H1 (cell line): ENCODE data around the gene ITGA11. TPM values are rescaled to one million over a fixed set of nuclear protein-coding genes. Genes with fewer than 3 reads are reported as not detected.

Experiments
- CTCF ChIA-PET: fragments of 300-600 bp; sonication (Branson Sonifier 250); formaldehyde crosslinking; loops from one replicate; lab custom pipeline; 2021; ENCODE audit not compliant: partially characterized antibody; lab: Charles Lee
- POLR2A ChIA-PET: fragments of 300-600 bp; sonication (Branson Sonifier 250); formaldehyde crosslinking; loops from one replicate; lab custom pipeline; 2021; ENCODE audit warnings: inconsistent platforms; ENCODE audit not compliant: partially characterized antibody; lab: Charles Lee
- DNase-seq, 2 experiments: peaks; one replicate each; pipeline versions ENCODE4 v3.0.0 to v3.0.0-alpha.2; 2010 to 2022; ENCODE audit warnings: low spot score in 2 of 2, low read depth in 1 of 2, mixed read lengths in 1 of 2
- FAIRE-seq: peaks from 2 replicates; lab custom pipeline; 2011; peaks lifted over from hg19 to GRCh38; lab: Jason Lieb, UNC
- H2AFZ ChIP-seq: 2 replicates; pipeline ENCODE4 v1.8.1; 2012; ENCODE audit warnings: low read length, inconsistent platforms
- H2AK5ac ChIP-seq: 2 replicates; pipeline ENCODE4 v1.6.1; 2013; ENCODE audit warnings: low read depth, low read length
- H2BK120ac ChIP-seq: replicated peaks from 2 replicates; pipeline ENCODE3; 2013; ENCODE audit warnings: low read depth, low read length, inconsistent platforms
- H2BK12ac ChIP-seq: 2 replicates; pipeline ENCODE4 v1.6.1; 2013; ENCODE audit warnings: low read depth, low read length
- H2BK15ac ChIP-seq: 2 replicates; pipeline ENCODE4 v1.6.1; 2013; ENCODE audit warnings: low read length
- H2BK20ac ChIP-seq: 2 replicates; pipeline ENCODE4 v1.6.1; 2013; ENCODE audit warnings: low read length
- H2BK5ac ChIP-seq: 2 replicates; pipeline ENCODE4 v1.6.1; 2013; ENCODE audit warnings: low read depth, low read length
- H3K14ac ChIP-seq: 2 replicates; pipeline ENCODE4 v1.6.1; 2013; ENCODE audit warnings: inconsistent platforms; ENCODE audit not compliant: insufficient read length
- H3K18ac ChIP-seq: 2 replicates; pipeline ENCODE4 v1.6.1; 2013; ENCODE audit warnings: low read length; ENCODE audit errors: extremely low read depth
- H3K23ac ChIP-seq: 2 replicates; pipeline ENCODE4 v1.6.1; 2013; ENCODE audit warnings: inconsistent platforms; ENCODE audit not compliant: insufficient read length
- H3K23me2 ChIP-seq: 2 replicates; pipeline ENCODE4 v1.6.1; 2013; ENCODE audit warnings: low read depth, low read length
- H3K27ac ChIP-seq: 2 replicates; pipeline ENCODE4 v1.6.1; 2011; ENCODE audit warnings: low read depth, low read length, inconsistent platforms
- H3K27me3 ChIP-seq, 4 experiments: replicated peaks in 1 of 4; 1 replicate in 1 of 4; 2 replicates in 3 of 4; pipeline versions ENCODE4 v1.6.1 to v1.8.1; 2011 to 2013; ENCODE audit warnings: low read length in 3 of 4, mild to moderate bottlenecking in 3 of 4, inconsistent platforms in 2 of 4, mixed read lengths in 2 of 4, moderate library complexity in 1 of 4; ENCODE audit not compliant: control insufficient read depth in 3 of 4, insufficient read depth in 3 of 4; ENCODE audit errors: extremely low read depth in 1 of 4
- H3K36me3 ChIP-seq, 4 experiments: 2 replicates each; pipeline versions ENCODE4 v1.6.1 to v1.8.1; 2011 to 2013; ENCODE audit warnings: mild to moderate bottlenecking in 4 of 4, low read length in 3 of 4, moderate library complexity in 2 of 4, control low read depth in 1 of 4, inconsistent platforms in 1 of 4; ENCODE audit not compliant: insufficient read depth in 4 of 4, control insufficient read depth in 2 of 4
- H3K4ac ChIP-seq: replicated peaks from 2 replicates; pipeline ENCODE3; 2013; ENCODE audit warnings: low read length, low read depth, mixed read lengths, inconsistent platforms; ENCODE audit not compliant: insufficient read length
- H3K4me1 ChIP-seq, 4 experiments: replicated peaks in 1 of 4; 1 replicate in 1 of 4; 2 replicates in 3 of 4; pipeline versions ENCODE4 v1.6.1 to v1.8.1; 2011 to 2013; ENCODE audit warnings: low read length in 3 of 4, inconsistent platforms in 2 of 4, mixed read lengths in 1 of 4; ENCODE audit not compliant: insufficient read depth in 4 of 4, control insufficient read depth in 3 of 4
- H3K4me2 ChIP-seq, 2 experiments: 2 replicates each; pipeline versions ENCODE4 v1.6.1 to v1.8.1; 2011 to 2013; ENCODE audit warnings: low read depth in 2 of 2, low read length in 2 of 2, control low read depth in 1 of 2, inconsistent platforms in 1 of 2, mild to moderate bottlenecking in 1 of 2; ENCODE audit not compliant: insufficient read depth in 1 of 2
- H3K4me3 ChIP-seq, 4 experiments: fragments of 200-600, 300-600 bp in 1 of 4; sonication (generic), shearing (Covaris generic), sonication (Bioruptor Twin) in 1 of 4; 2 replicates each; pipeline versions ENCODE4 v1.5.1 to v1.8.1; 2011 to 2016; ENCODE audit warnings: low read length in 4 of 4, low read depth in 3 of 4, control low read depth in 2 of 4, inconsistent platforms in 2 of 4, mild to moderate bottlenecking in 2 of 4, mixed read lengths in 1 of 4, moderate library complexity in 1 of 4; ENCODE audit not compliant: insufficient read depth in 2 of 4; ENCODE audit errors: extremely low read depth in 1 of 4
- H3K56ac ChIP-seq: replicated peaks from 2 replicates; pipeline ENCODE3; 2013; ENCODE audit warnings: low read depth, mild to moderate bottlenecking, mixed read lengths, low read length, inconsistent platforms; ENCODE audit not compliant: insufficient read length
- H3K79me1 ChIP-seq: 2 replicates; pipeline ENCODE4 v1.6.1; 2013; ENCODE audit warnings: low read depth, low read length, control low read depth
- H3K79me2 ChIP-seq, 2 experiments: 2 replicates each; pipeline versions ENCODE4 v1.6.1 to v1.8.1; 2012 to 2013; ENCODE audit warnings: low read length in 2 of 2, mild to moderate bottlenecking in 2 of 2, inconsistent platforms in 1 of 2; ENCODE audit not compliant: insufficient read depth in 2 of 2, control insufficient read depth in 1 of 2
- H3K9ac ChIP-seq, 4 experiments: replicated peaks in 1 of 4; 1 replicate in 1 of 4; 2 replicates in 3 of 4; pipeline versions ENCODE4 v1.6.1 to v1.8.1; 2011 to 2013; ENCODE audit warnings: low read depth in 3 of 4, low read length in 3 of 4, control low read depth in 2 of 4, mild to moderate bottlenecking in 2 of 4, moderate library complexity in 2 of 4, inconsistent platforms in 1 of 4; ENCODE audit errors: extremely low read depth in 1 of 4
- H3K9me3 ChIP-seq, 2 experiments: 2 replicates each; pipeline versions ENCODE4 v1.6.1 to v1.8.1; 2012 to 2013; ENCODE audit warnings: mild to moderate bottlenecking in 2 of 2, moderate library complexity in 2 of 2, control low read depth in 1 of 2, inconsistent platforms in 1 of 2, low read depth in 1 of 2, low read length in 1 of 2, mixed read lengths in 1 of 2; ENCODE audit not compliant: insufficient read depth in 2 of 2
- H4K20me1 ChIP-seq, 2 experiments: replicated peaks in 1 of 2; 2 replicates each; pipeline versions ENCODE3 to v1.8.1; 2011 to 2013; ENCODE audit warnings: inconsistent platforms in 2 of 2, low read length in 2 of 2, mild to moderate bottlenecking in 1 of 2; ENCODE audit not compliant: insufficient read depth in 2 of 2, control insufficient read depth in 1 of 2
- H4K5ac ChIP-seq: 2 replicates; pipeline ENCODE4 v1.6.1; 2013; ENCODE audit warnings: low read length, low read depth, mixed read lengths, inconsistent platforms; ENCODE audit not compliant: insufficient read length
- H4K8ac ChIP-seq: 2 replicates; pipeline ENCODE4 v1.8.0; 2013; ENCODE audit warnings: mild to moderate bottlenecking, moderate library complexity, low read length, inconsistent platforms; ENCODE audit not compliant: insufficient read depth; ENCODE audit errors: extremely low read depth
- H4K91ac ChIP-seq: replicated peaks from 2 replicates; pipeline ENCODE3; 2013; ENCODE audit warnings: low read length, mixed read lengths, inconsistent platforms; ENCODE audit not compliant: insufficient read length
- HDAC2 ChIP-seq, 2 experiments: fragments of 300-600 bp in 1 of 2; sonication (generic) in 1 of 2; IDR thresholded peaks; 2 replicates each; pipeline ENCODE4 v1.6.1; 2011 to 2012; ENCODE audit warnings: low read depth in 2 of 2, low read length in 2 of 2, mild to moderate bottlenecking in 2 of 2, moderate library complexity in 2 of 2, borderline replicate concordance in 1 of 2, inconsistent platforms in 1 of 2
- TAF1 ChIP-seq: IDR thresholded peaks from 2 replicates; pipeline ENCODE4 v1.6.1; 2011; ENCODE audit warnings: mild to moderate bottlenecking, low read depth, low read length
- WGBS, 2 experiments: shearing (Covaris generic) in 1 of 2; methylation state at CpG; one replicate each; pipeline versions ENCODE4 v1.1.6 to v1.1.7; 2013 to 2015; ENCODE audit warnings: low lambda C conversion rate in 2 of 2, mixed read lengths in 2 of 2, inconsistent platforms in 1 of 2, low coverage in 1 of 2, missing lambda C conversion rate in 1 of 2; ENCODE audit not compliant: insufficient replicate concordance in 2 of 2, insufficient coverage in 1 of 2, insufficient read length in 1 of 2; ENCODE audit errors: extremely low coverage in 1 of 2, missing lambda C conversion rate in 1 of 2; 5-methylcytosine and 5-hydroxymethylcytosine counted together
- polyA plus RNA-seq, 7 experiments: library from polyadenylated mRNA; depleted of rRNA in 3 of 7; stranded (reverse) in 5 of 7; unstranded in 2 of 7; fragments of >200 nt in 5 of 7; fragments of 200-250 nt in 2 of 7; gene quantifications; 1 replicate in 5 of 7; 2 replicates in 1 of 7; 4 replicates in 1 of 7; pipeline versions ENCODE4 v1.2.1 to v1.2.3, GENCODE V29; 2011 to 2013; ENCODE audit warnings: missing spikeins in 2 of 7, mixed read lengths in 2 of 7
- total RNA-seq: library from RNA; stranded (reverse); fragmentation: NEBNext Ultra II Directional; extraction: Animal tissue kit (Norgen Biotek cat#: 25700); gene quantifications from 2 replicates; pipeline ENCODE4 v1.2.1, GENCODE V29; 2021

The ITGA11 gene
- total and polyA plus RNA-seq, 2 of the 8 experiments (the other 6 are each of a cell fraction or from before 2014, with no cell fraction given): 0.05 to 0.06 TPM

DNA sequence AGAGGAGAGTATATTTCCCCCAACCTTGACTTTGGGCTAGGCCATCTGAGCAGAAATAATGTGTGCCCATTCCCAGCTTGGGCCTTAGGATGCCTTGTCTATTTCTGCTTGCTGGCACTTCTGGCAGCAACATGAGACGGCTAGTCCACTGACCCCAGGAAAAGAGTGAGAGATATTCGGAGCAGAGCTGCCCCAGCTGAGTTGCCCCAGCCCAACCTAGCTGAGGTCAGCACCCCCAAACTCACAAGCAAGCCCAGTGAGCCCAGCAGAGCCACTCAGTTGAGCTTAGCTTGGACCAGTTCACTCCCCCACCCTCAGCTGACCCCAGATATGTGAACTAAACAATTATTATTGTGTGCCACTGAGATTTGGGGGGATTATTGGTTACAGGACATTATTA is 20.2 kb downstream of the ITGA11 start:
- Histone ChIP-seq H3K23ac (no peak overlapping the region), H3K18ac (no peak overlapping the region), H2BK20ac (no peak overlapping the region), H2BK12ac (no peak overlapping the region), H3K79me2 (no peaks in the 10 kb centered on the region), H3K79me1 (no peaks in the 10 kb centered on the region), H2AFZ (no peak overlapping the region), H2BK120ac (no peak overlapping the region), H3K9ac (no peak overlapping the region), H2AK5ac (no peak overlapping the region), H3K36me3 (no peaks in the 10 kb centered on the region), H3K56ac (no peak overlapping the region), H3K27ac (no peak overlapping the region), H3K4me1 (no peaks in the 10 kb centered on the region; a peak in 1 of 7 replicates), H3K27me3 (no peaks in the 10 kb centered on the region), H3K4me2 (no peak overlapping the region), H3K23me2 (no peaks in the 10 kb centered on the region; the same call in 1 of the 2 replicates), H4K5ac (no peak overlapping the region), H2BK5ac (no peak overlapping the region), H4K8ac (no peak overlapping the region), H2BK15ac (no peak overlapping the region), H3K9me3 (no peaks in the 10 kb centered on the region), H3K14ac (no peak overlapping the region), H4K91ac (no peak overlapping the region), H4K20me1 (no peaks in the 10 kb centered on the region), H3K4ac (no peak overlapping the region), H3K4me3 (no peak overlapping the region)
- FAIRE-seq: no peak
- peak in 1 of 2 experiments; percentile 14 for DNase-seq
- TF ChIP-seq HDAC2 (IDR thresholded peaks at IDR 0.05; ENCODE audit: borderline replicate concordance in 1 of 2, low read depth in 2 of 2, low read length in 2 of 2) (no peak), TAF1 (no peak)
- ChIA-PET CTCF (interaction anchor here (0.9 to 2.2 kb wide), 4 partner anchors 12 to 159 kb away, joined by 3 to 8 read pairs (median 4); no protein-coding TSS in a partner anchor), POLR2A (no interaction called here)
- WGBS, 2 experiments: 68% methylated on average over 2 of the region's 2 CpGs; no CpG with 5 or more reads in 1 of the 2 experiments
